ENCODE results near the gene EFCAB8.

EFCAB8 gene

GRCh38 chr20:32988008-32988407 lies 129.3 kb downstream of the EFCAB8 start:
- DNase-seq (ENCODE audit: low read depth) = no peak

- DNase-seq (ENCODE audit: low read depth) = no peak
Observed at GRCh38 chr20:32989507-32990283, 131.0 kb downstream of the EFCAB8 start.

GRCh38 chr20:32990426-32990825 lies 131.7 kb downstream of the EFCAB8 start:
- no peak for DNase-seq (ENCODE audit: low read depth)

GRCh38 chr20:32991383-32991782 lies 132.7 kb downstream of the EFCAB8 start:
- no peak for DNase-seq (ENCODE audit: low read depth)

GRCh38 chr20:32991792-32992641 lies 133.3 kb downstream of the EFCAB8 start:
- DNase-seq (ENCODE audit: low read depth) = no peak

GRCh38 chr20:32993496-32994050 lies 134.8 kb downstream of the EFCAB8 start:
- no peak for DNase-seq (ENCODE audit: low read depth)

GRCh38 chr20:32995802-32996201 lies 137.1 kb downstream of the EFCAB8 start:
- DNase-seq (ENCODE audit: low read depth) = no peak

- DNase-seq (ENCODE audit: low read depth) = no peak
Observed at GRCh38 chr20:32997431-32997830, 138.7 kb downstream of the EFCAB8 start.

GRCh38 chr20:32999603-33000250 lies 141.0 kb downstream of the EFCAB8 start:
- DNase-seq (ENCODE audit: low read depth) = no peak

GRCh38 chr20:33000802-33001466 lies 142.2 kb downstream of the EFCAB8 start:
- DNase-seq (ENCODE audit: low read depth) = no peak

- DNase-seq (ENCODE audit: low read depth) = no peak
Observed at GRCh38 chr20:33002087-33002808, 143.5 kb downstream of the EFCAB8 start.

GRCh38 chr20:33004141-33004751 lies 145.5 kb downstream of the EFCAB8 start, which contains the start of gene SUN5:
Gene SUN5 (minus strand): TSS chr20:33004433. CDS start chr20:33004340, 93 bp downstream.
- no peak for DNase-seq (ENCODE audit: low read depth)

- DNase-seq (ENCODE audit: low read depth) = peak; percentile 49
Observed at GRCh38 chr20:33005132-33005566, 146.4 kb downstream of the EFCAB8 start.

GRCh38 chr20:33005908-33006775 lies 147.4 kb downstream of the EFCAB8 start:
- no peak for DNase-seq (ENCODE audit: low read depth)

- no peak for DNase-seq (ENCODE audit: low read depth)
Observed at GRCh38 chr20:33006776-33007375, 148.2 kb downstream of the EFCAB8 start.

GRCh38 chr20:33007376-33008335 lies 148.9 kb downstream of the EFCAB8 start, which contains the start of gene BPIFB2:
Gene BPIFB2 (plus strand): TSS chr20:33007704. CDS start chr20:33008575, 871 bp downstream.
- DNase-seq (ENCODE audit: low read depth) = no peak

- DNase-seq (ENCODE audit: low read depth) = no peak
Observed at GRCh38 chr20:33008336-33009213, 149.9 kb downstream of the EFCAB8 start.

Measured in CMK (cell line).